Mucosa of descending colon (tissue), 3 donors: Measurements from ENCODE around the gene FAM227B. TPM values are rescaled to one million over a fixed set of nuclear protein-coding genes. Genes with fewer than 3 reads are reported as not detected.

Source experiments
- ATAC-seq: fragments of 200-7000 bp; cut with Tn5 transposase; one replicate; pipeline ENCODE4 v1.9.1; 2020; ENCODE audit warnings: mild to moderate bottlenecking, moderate library complexity
- DNase-seq, 3 donors: peaks; one replicate each; pipeline ENCODE4 v3.0.0-alpha.2; 2020
- H3K36me3 ChIP-seq: fragments of 200-600 bp; one replicate; pipeline ENCODE4 v1.8.0; 2021; ENCODE audit warnings: low read depth, mild to moderate bottlenecking
- H3K4me1 ChIP-seq: fragments of 200-600 bp; one replicate; pipeline ENCODE4 v1.8.0; 2021; ENCODE audit warnings: low read depth, mild to moderate bottlenecking
- H3K4me3 ChIP-seq: fragments of 200-600 bp; one replicate; pipeline ENCODE4 v1.8.0; 2021; ENCODE audit warnings: mild to moderate bottlenecking
- H3K9me3 ChIP-seq: fragments of 200-600 bp; one replicate; pipeline ENCODE4 v1.8.0; 2021; ENCODE audit warnings: mild to moderate bottlenecking
- CTCF ChIP-seq: fragments of 200-600 bp; IDR thresholded peaks from one replicate; pipeline ENCODE4 v1.8.0; 2022; ENCODE audit warnings: antibody characterized with exemption, mild to moderate bottlenecking
- intact Hi-C, 2 donors: fragments of 100-400 bp; cut with DNase I in 1 of 2; cut with micrococcal nuclease in 1 of 2; formaldehyde crosslinking; loops; one replicate each; pipeline versions ENCODE4 v1.11.0 to v1.11.1; 2022; cut with DNase I, micrococcal nuclease
- total RNA-seq, 3 donors: library from RNA; stranded (reverse); fragmentation: NEBNext Ultra II Directional in 2 of 3; extraction: Animal tissue kit (Norgen Biotek cat#: 25700) in 2 of 3; gene quantifications; one replicate each; pipeline versions ENCODE4 v1.2.1 to v1.2.4, GENCODE V29; 2021 to 2023
- donor health status: DM: no; HTN: no; CAD: no; lungs with moderate emphysema.
- donor health status: DM: no; HTN: no; CAD: no.
- donor health status: DM: no; HTN: yes; CAD: no.

Gene FAM227B
- total RNA-seq, 3 donors from 2014 or later: 2.2 to 7.6 (median 3.6) TPM

DNA sequence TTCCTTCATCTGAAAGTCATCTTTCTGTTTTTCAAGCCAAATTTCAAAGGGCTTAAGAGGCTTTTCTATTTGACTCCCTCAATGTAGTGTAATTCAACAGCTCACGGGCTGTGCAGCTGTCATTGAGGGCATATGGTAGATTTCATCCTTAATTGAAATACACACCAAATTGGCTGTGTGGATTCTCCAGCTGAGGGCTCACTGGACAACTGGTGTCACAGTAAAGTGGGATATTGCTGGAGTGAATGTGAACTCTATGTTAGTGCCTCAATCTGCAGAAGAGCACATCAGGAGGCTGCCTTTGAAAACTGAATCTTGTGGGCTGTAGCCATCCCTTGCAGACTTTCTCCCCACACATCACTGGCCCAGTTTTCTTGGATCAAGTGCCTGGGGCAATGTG lies 330.4 kb downstream of the FAM227B start:
- TF ChIP-seq CTCF: no peak
- intact Hi-C loops: no loop called here
- H3K4me1 ChIP-seq: no peaks in the 10 kb centered on the region
- no peak for ATAC-seq
- no peak overlapping the region for H3K4me3 ChIP-seq
- no peaks in the 10 kb centered on the region for H3K36me3 ChIP-seq
- no peaks in the 10 kb centered on the region for H3K9me3 ChIP-seq
- DNase-seq: no peak

- ATAC-seq (no peak), DNase-seq (no peak)
- TF ChIP-seq CTCF: no peak
- Histone ChIP-seq H3K4me3 (no peak overlapping the region), H3K4me1 (no peaks in the 10 kb centered on the region), H3K36me3 (no peaks in the 10 kb centered on the region), H3K9me3 (no peaks in the 10 kb centered on the region)
- intact Hi-C loops: no loop called here
Measured at GRCh38 chr15:49288391-49288790, 332.2 kb downstream of the FAM227B start.

- Histone ChIP-seq H3K4me3 (no peak overlapping the region), H3K9me3 (no peaks in the 10 kb centered on the region), H3K4me1 (no peaks in the 10 kb centered on the region), H3K36me3 (no peaks in the 10 kb centered on the region)
- no peak for TF ChIP-seq CTCF
- no peak for ATAC-seq
- intact Hi-C loops: no loop called here
- no peak for DNase-seq
Measured at GRCh38 chr15:49287481-49287880, 333.1 kb downstream of the FAM227B start.

DNA sequence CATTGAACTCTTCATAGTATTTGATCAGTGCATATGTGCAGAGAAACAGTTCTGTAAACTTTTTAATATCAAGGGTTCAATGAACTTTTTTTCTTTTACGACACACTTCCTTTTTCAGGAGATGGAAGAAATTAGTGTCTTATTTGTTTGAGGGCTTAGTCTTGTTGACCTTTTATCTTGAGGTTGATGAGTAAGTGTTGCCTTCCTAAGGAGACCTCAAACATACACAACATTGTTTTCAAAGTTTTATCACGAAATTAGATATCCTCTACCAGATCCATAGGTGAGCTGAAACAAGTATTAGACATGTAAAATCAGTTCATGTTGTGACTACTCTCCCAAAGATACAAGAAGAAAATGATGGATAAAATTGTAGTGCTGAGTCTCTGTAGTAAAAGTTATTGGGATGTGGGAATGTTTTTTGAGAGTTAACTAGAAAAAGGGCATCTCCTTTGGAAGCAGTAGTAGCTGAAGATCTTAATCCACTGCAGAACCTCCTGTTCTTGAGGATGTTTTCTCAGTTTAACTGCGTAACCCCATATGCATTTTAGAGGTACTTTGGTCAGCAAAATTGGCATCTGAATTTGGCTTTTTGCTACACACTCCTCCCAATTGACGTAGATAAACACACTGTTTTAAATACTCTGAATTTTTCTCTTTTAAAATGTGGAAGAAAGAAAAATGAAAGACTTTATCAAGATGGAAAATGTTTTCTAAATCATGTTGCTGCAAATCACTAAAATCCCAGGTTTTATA lies 333.8 kb downstream of the FAM227B start:
- no peak for TF ChIP-seq CTCF
- Histone ChIP-seq H3K4me1 (no peaks in the 10 kb centered on the region), H3K9me3 (no peaks in the 10 kb centered on the region), H3K4me3 (no peak overlapping the region), H3K36me3 (no peaks in the 10 kb centered on the region)
- intact Hi-C loops: no loop called here
- no peak for DNase-seq
- ATAC-seq: no peak

DNA sequence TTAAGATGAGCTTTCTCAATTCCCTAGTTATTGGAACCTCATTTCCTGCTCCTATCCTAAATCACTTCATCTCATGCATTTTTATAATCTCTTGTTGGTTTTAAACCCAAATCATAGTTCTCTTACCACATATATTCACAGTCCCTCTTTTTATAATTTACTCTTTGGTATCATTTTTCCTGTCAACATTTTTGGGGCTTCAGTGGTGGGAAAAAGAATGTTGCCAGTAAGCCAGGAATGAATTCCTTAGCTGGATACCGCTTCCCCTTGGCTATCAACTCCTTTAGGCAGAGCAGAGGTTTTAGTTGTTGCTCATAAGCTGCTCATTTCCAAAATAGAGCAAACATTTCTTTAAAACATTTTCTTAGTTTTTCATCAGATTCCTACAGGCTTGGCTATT lies 338.3 kb downstream of the FAM227B start:
- intact Hi-C loops: no loop called here
- DNase-seq: no peak
- Histone ChIP-seq H3K36me3 (no peaks in the 10 kb centered on the region), H3K4me3 (no peak overlapping the region), H3K9me3 (no peaks in the 10 kb centered on the region), H3K4me1 (no peaks in the 10 kb centered on the region)
- ATAC-seq: no peak
- TF ChIP-seq CTCF: no peak
